A673 (cell line): Measurements from ENCODE around the gene ZNF277. TPM values are rescaled to one million over a fixed set of nuclear protein-coding genes. Genes with fewer than 3 reads are reported as not detected.

Source experiments
- BruUV-seq: library from RNA; stranded (reverse); fragments of 400-500 nt; replicated peaks from 2 replicates; lab custom pipeline; 2021; lab: Mats Ljungman, UMichigan
- CTCF ChIA-PET: fragments of 300-600 bp; sonication (Branson Sonifier 250); formaldehyde crosslinking; loops from one replicate; lab custom pipeline; 2022; ENCODE audit warnings: antibody characterized with exemption; lab: Charles Lee
- POLR2A ChIA-PET: fragments of 300-600 bp; sonication (Branson Sonifier 250); formaldehyde crosslinking; loops from one replicate; lab custom pipeline; 2022; ENCODE audit warnings: antibody characterized with exemption; ENCODE audit not compliant: low non-redundant PET; lab: Charles Lee
- DNase-seq: peaks from one replicate; pipeline ENCODE4 v3.0.0-alpha.2; 2015; ENCODE audit warnings: low spot score
- H3K27ac ChIP-seq: fragments of 200-600 bp; sonication (generic); 2 replicates; pipeline ENCODE4 v1.5.1; 2016; ENCODE audit warnings: mixed run types, low read depth, mild to moderate bottlenecking, mixed read lengths, antibody characterized with exemption, low read length; ENCODE audit not compliant: poor library complexity, severe bottlenecking
- H3K27me3 ChIP-seq: fragments of 200-600 bp; sonication (generic); replicated peaks from 2 replicates; pipeline ENCODE4 v1.6.1; 2017; ENCODE audit warnings: mixed run types, low read depth, mild to moderate bottlenecking, mixed read lengths, antibody characterized with exemption, low read length; ENCODE audit not compliant: insufficient read depth, poor library complexity
- H3K36me3 ChIP-seq: fragments of 200-600 bp; sonication (generic); 2 replicates; pipeline ENCODE4 v1.6.1; 2016; ENCODE audit warnings: mixed run types, mild to moderate bottlenecking, mixed read lengths, antibody characterized with exemption, low read length; ENCODE audit not compliant: insufficient read depth, poor library complexity, severe bottlenecking
- H3K4me1 ChIP-seq: fragments of 200-600 bp; sonication (generic); 2 replicates; pipeline ENCODE4 v1.6.1; 2017; ENCODE audit warnings: mixed run types, mild to moderate bottlenecking, mixed read lengths, antibody characterized with exemption, low read length; ENCODE audit not compliant: insufficient read depth, poor library complexity, severe bottlenecking
- H3K4me3 ChIP-seq: fragments of 200-600 bp; sonication (generic); 2 replicates; pipeline ENCODE4 v1.5.1; 2016; ENCODE audit warnings: low read depth, mixed run types, mild to moderate bottlenecking, mixed read lengths, low read length; ENCODE audit not compliant: poor library complexity, severe bottlenecking
- H3K9me3 ChIP-seq: fragments of 200-600 bp; sonication (generic); 2 replicates; pipeline ENCODE4 v1.6.1; 2016; ENCODE audit warnings: mixed run types, low read depth, mild to moderate bottlenecking, mixed read lengths, antibody characterized with exemption, low read length; ENCODE audit not compliant: poor library complexity, severe bottlenecking
- CTCF ChIP-seq: fragments of 300-800, 200-600 bp; sonication (generic); conservative IDR thresholded peaks from 2 replicates; pipeline ENCODE4 v1.5.1; 2017; ENCODE audit warnings: low read depth, mild to moderate bottlenecking, antibody characterized with exemption, low read length, moderate library complexity, mixed read lengths
- EZH2 ChIP-seq: fragments of 200-600 bp; sonication (generic); IDR thresholded peaks from 2 replicates; pipeline ENCODE4 v1.6.1; 2017; ENCODE audit warnings: borderline replicate concordance, low read depth, mild to moderate bottlenecking, mixed read lengths, antibody characterized with exemption, low read length; ENCODE audit not compliant: poor library complexity, severe bottlenecking
- intact Hi-C: fragments of 100-400 bp; cut with micrococcal nuclease; formaldehyde crosslinking; loops from one replicate; pipeline ENCODE4 v1.10.0; 2022; ENCODE audit not compliant: unreplicated experiment
- total RNA-seq: library from RNA; stranded (reverse); gene quantifications from 2 replicates; pipeline ENCODE4 v1.2.3, GENCODE V29; 2021

The ZNF277 gene
- total RNA-seq, 1 experiment from 2014 or later, result 17.7 TPM

GRCh38 chr7:112322070-112322469, 115.6 kb downstream of the ZNF277 start:
- no peaks in the 10 kb centered on the region for H3K27me3 ChIP-seq
- H3K27ac ChIP-seq, result no peak overlapping the region
- TF ChIP-seq CTCF, result no peak
- no peak for TF ChIP-seq EZH2
- no peaks in the 10 kb centered on the region for H3K9me3 ChIP-seq
- H3K36me3 ChIP-seq, result peaks cover 10% of the 10 kb centered on the region
- DNase-seq, result no peak
- ChIA-PET CTCF (no interaction called here), POLR2A (no interaction called here)
- no peak overlapping the region for H3K4me3 ChIP-seq
- BruUV-seq, result no TSS peak
- intact Hi-C loops, result no loop called here
- H3K4me1 ChIP-seq, result no peaks in the 10 kb centered on the region

GRCh38 chr7:112327566-112327965, 121.1 kb downstream of the ZNF277 start:
- CTCF ChIA-PET, result no interaction called here

GRCh38 chr7:112331492-112331891, 125.0 kb downstream of the ZNF277 start:
- H3K27ac ChIP-seq, result no peak overlapping the region
- DNase-seq, result no peak
- no TSS peak for BruUV-seq
- H3K4me1 ChIP-seq, result no peaks in the 10 kb centered on the region
- no peaks in the 10 kb centered on the region for H3K9me3 ChIP-seq
- no peak for TF ChIP-seq CTCF
- TF ChIP-seq EZH2, result no peak
- no peaks in the 10 kb centered on the region for H3K36me3 ChIP-seq
- no peak overlapping the region for H3K4me3 ChIP-seq
- ChIA-PET POLR2A (no interaction called here), CTCF (no interaction called here)
- H3K27me3 ChIP-seq, result no peaks in the 10 kb centered on the region
- intact Hi-C loops, result no loop called here

More at GRCh38 chr7:112327566-112327965, 121.1 kb downstream of the ZNF277 start:
- H3K27ac ChIP-seq, result no peak overlapping the region
- H3K4me1 ChIP-seq, result no peaks in the 10 kb centered on the region
- POLR2A ChIA-PET, result no interaction called here
- H3K9me3 ChIP-seq, result no peaks in the 10 kb centered on the region
- no peak for TF ChIP-seq EZH2
- no peak for TF ChIP-seq CTCF
- no TSS peak for BruUV-seq
- H3K4me3 ChIP-seq, result no peak overlapping the region
- no peaks in the 10 kb centered on the region for H3K27me3 ChIP-seq
- DNase-seq, result no peak
- intact Hi-C loops, result no loop called here
- no peaks in the 10 kb centered on the region for H3K36me3 ChIP-seq
